Fibroblast of lung (primary cell): ENCODE results near the gene DCLK2. TPM values are rescaled to one million over a fixed set of nuclear protein-coding genes. Genes with fewer than 3 reads are reported as not detected.

ENCODE experiments used
- DNase-seq, 2 donors: peaks; one replicate each; pipeline versions ENCODE4 v3.0.0 to v3.0.0-alpha.2; 2010; ENCODE audit warnings: low read depth in 2 of 2
- H2AFZ ChIP-seq: 2 replicates; pipeline ENCODE4 v1.5.1; 2012; ENCODE audit warnings: low read length, control low read depth, inconsistent platforms
- H3K27ac ChIP-seq: 2 replicates; pipeline ENCODE4 v1.5.1; 2011; ENCODE audit warnings: low read length, control low read depth; ENCODE audit not compliant: insufficient read depth
- H3K27me3 ChIP-seq: 2 replicates; pipeline ENCODE4 v1.5.1; 2011; ENCODE audit warnings: mild to moderate bottlenecking, low read length; ENCODE audit not compliant: control insufficient read depth, insufficient read depth
- H3K36me3 ChIP-seq: 2 replicates; pipeline ENCODE4 v1.5.1; 2011; ENCODE audit warnings: low read length; ENCODE audit not compliant: control insufficient read depth, insufficient read depth
- H3K4me1 ChIP-seq: 2 replicates; pipeline ENCODE4 v1.5.1; 2011; ENCODE audit warnings: low read length; ENCODE audit not compliant: control insufficient read depth, insufficient read depth; ENCODE audit errors: extremely low read depth
- H3K4me2 ChIP-seq: 2 replicates; pipeline ENCODE4 v1.5.1; 2011; ENCODE audit warnings: low read length, control low read depth; ENCODE audit not compliant: insufficient read depth; ENCODE audit errors: extremely low read depth
- H3K4me3 ChIP-seq, 4 experiments: fragments of 200-600 bp in 1 of 4; sonication (generic) in 1 of 4; replicated peaks in 1 of 4; 2 replicates each; pipeline ENCODE4 v1.5.1; 2011 to 2016; ENCODE audit warnings: low read length in 4 of 4, low read depth in 3 of 4, mild to moderate bottlenecking in 3 of 4, control low read depth in 2 of 4, inconsistent platforms in 1 of 4, mixed read lengths in 1 of 4; ENCODE audit not compliant: insufficient read depth in 1 of 4; ENCODE audit errors: control extremely low read depth in 1 of 4
- H3K79me2 ChIP-seq: 2 replicates; pipeline ENCODE4 v1.5.1; 2012; ENCODE audit warnings: mild to moderate bottlenecking, low read length, inconsistent platforms; ENCODE audit not compliant: control insufficient read depth, insufficient read depth
- H3K9ac ChIP-seq: 2 replicates; pipeline ENCODE4 v1.5.1; 2011; ENCODE audit warnings: mild to moderate bottlenecking, low read length, control low read depth; ENCODE audit not compliant: insufficient read depth
- H3K9me3 ChIP-seq: 2 replicates; pipeline ENCODE4 v1.5.1; 2012; ENCODE audit warnings: low read depth, low read length; ENCODE audit not compliant: control insufficient read depth, insufficient read depth
- H4K20me1 ChIP-seq: 2 replicates; pipeline ENCODE4 v1.5.1; 2011; ENCODE audit warnings: low read length; ENCODE audit not compliant: control insufficient read depth, insufficient read depth; ENCODE audit errors: extremely low read depth
- EZH2 ChIP-seq: IDR thresholded peaks from 2 replicates; pipeline ENCODE4 v1.5.1; 2012; ENCODE audit warnings: low read length, control low read depth, mild to moderate bottlenecking; ENCODE audit errors: missing control alignments
- polyA plus RNA-seq, 2 donors: library from polyadenylated mRNA; depleted of rRNA in 1 of 2; stranded (reverse) in 1 of 2; unstranded in 1 of 2; fragments of >200 nt; gene quantifications; 2 replicates each; pipeline ENCODE4 v1.2.1, GENCODE V29; 2011 to 2012; ENCODE audit warnings: missing spikeins in 1 of 2
- total RNA-seq: library from RNA; depleted of rRNA; stranded (reverse); fragments of >200 nt; gene quantifications from 2 replicates; pipeline ENCODE4 v1.2.1, GENCODE V29; 2014
- TF ChIP-seq, protein P1 (sequence below), 2 donors: IDR thresholded peaks in 1 of 2; conservative IDR thresholded peaks in 1 of 2; 1 replicate in 1 of 2; 2 replicates in 1 of 2; pipeline ENCODE4 v1.5.1; 2011 to 2012; ENCODE audit warnings: low read length in 2 of 2, control low read depth in 1 of 2, inconsistent platforms in 1 of 2, low read depth in 1 of 2, mild to moderate bottlenecking in 1 of 2

DCLK2 gene
- total and polyA plus RNA-seq, 2 donors (not counting 1 experiment from before 2014, with no cell fraction given): 3.8 to 14.0 TPM

DNA sequence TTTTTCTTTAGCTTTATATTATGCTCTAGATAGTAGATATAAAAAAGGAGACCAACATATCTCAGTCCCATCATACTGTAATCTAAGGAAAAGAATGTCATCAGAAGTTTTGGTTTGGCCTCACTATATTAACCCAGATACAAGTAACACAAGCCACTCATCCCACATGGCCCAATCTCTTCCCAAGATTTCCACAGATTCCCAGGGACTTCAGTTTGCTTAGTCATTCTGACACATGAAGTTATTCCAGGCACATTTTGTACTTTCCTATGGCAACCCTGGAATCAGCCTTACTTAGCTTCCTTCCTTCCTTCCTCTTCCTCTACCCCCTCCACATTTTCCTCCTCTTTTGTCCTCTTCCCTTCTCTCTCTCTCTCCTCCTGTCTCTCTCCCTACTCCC lies 21.7 kb upstream of the DCLK2 start:
- no peak for TF ChIP-seq EZH2
- H3K36me3 ChIP-seq: no peaks in the 10 kb centered on the region
- DNase-seq: peak; percentile 22 to 70
- H3K4me1 ChIP-seq: no peaks in the 10 kb centered on the region
- no peak overlapping the region for H3K27ac ChIP-seq
- no peak overlapping the region for H3K4me3 ChIP-seq
- no peak overlapping the region for H3K9ac ChIP-seq
- no peak overlapping the region for H2AFZ ChIP-seq
- no peaks in the 10 kb centered on the region for H3K9me3 ChIP-seq
- no peaks in the 10 kb centered on the region for H3K79me2 ChIP-seq
- no peaks in the 10 kb centered on the region for H3K27me3 ChIP-seq
- no peaks in the 10 kb centered on the region for H4K20me1 ChIP-seq
- H3K4me2 ChIP-seq: no peak overlapping the region

DNA sequence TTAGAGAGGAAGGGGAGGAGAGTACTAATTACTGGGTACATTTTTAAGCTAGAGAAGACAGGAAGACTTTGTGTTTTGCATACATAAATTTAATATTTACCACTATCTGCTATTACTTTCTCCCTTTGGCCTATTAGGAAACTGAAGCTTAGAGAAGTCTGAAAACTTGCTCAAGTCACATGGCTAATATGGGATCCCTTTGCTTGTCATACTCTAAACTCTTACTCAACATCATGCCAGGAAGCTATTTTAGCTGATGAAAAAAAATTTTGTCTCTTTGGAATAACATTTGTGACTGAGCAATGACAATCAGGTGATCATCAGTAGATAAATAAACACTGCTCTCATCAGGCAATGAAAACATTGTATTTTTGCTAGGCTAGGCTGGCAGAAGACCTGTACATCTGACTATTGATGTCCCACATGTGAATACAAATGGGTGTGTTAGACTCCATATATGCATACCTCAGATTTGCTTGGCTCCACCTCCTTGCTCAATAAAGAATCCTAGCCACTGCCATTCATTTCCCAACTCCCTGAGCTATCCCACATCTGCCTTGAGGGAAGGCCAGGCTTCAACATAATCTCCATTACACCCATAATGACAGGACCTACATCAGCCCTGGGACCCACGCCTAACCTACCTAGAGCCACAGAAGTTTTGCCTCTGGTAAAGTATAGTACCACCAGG lies 17.0 kb upstream of the DCLK2 start:
- H3K27me3 ChIP-seq: no peaks in the 10 kb centered on the region
- no peaks in the 10 kb centered on the region for H3K4me1 ChIP-seq
- no peaks in the 10 kb centered on the region for H4K20me1 ChIP-seq
- H3K4me2 ChIP-seq: no peak overlapping the region
- H2AFZ ChIP-seq: no peak overlapping the region
- no peak overlapping the region for H3K4me3 ChIP-seq
- no peaks in the 10 kb centered on the region for H3K9me3 ChIP-seq
- H3K36me3 ChIP-seq: no peaks in the 10 kb centered on the region
- no peak for DNase-seq
- no peak overlapping the region for H3K9ac ChIP-seq
- H3K79me2 ChIP-seq: no peaks in the 10 kb centered on the region
- TF ChIP-seq, protein P1, sequence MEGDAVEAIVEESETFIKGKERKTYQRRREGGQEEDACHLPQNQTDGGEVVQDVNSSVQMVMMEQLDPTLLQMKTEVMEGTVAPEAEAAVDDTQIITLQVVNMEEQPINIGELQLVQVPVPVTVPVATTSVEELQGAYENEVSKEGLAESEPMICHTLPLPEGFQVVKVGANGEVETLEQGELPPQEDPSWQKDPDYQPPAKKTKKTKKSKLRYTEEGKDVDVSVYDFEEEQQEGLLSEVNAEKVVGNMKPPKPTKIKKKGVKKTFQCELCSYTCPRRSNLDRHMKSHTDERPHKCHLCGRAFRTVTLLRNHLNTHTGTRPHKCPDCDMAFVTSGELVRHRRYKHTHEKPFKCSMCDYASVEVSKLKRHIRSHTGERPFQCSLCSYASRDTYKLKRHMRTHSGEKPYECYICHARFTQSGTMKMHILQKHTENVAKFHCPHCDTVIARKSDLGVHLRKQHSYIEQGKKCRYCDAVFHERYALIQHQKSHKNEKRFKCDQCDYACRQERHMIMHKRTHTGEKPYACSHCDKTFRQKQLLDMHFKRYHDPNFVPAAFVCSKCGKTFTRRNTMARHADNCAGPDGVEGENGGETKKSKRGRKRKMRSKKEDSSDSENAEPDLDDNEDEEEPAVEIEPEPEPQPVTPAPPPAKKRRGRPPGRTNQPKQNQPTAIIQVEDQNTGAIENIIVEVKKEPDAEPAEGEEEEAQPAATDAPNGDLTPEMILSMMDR (conservative IDR thresholded peaks at IDR 0.05 in 1 of 2, IDR thresholded peaks at IDR 0.05 in 1 of 2; ENCODE audit: low read depth in 1 of 2, low read length in 2 of 2): no peak
- no peak for TF ChIP-seq EZH2
- no peak overlapping the region for H3K27ac ChIP-seq

GRCh38 chr4:150063128-150063527 lies 15.1 kb upstream of the DCLK2 start:
- Histone ChIP-seq H4K20me1 (no peaks in the 10 kb centered on the region), H3K9me3 (no peaks in the 10 kb centered on the region), H3K27me3 (no peaks in the 10 kb centered on the region), H2AFZ (no peak overlapping the region), H3K36me3 (no peaks in the 10 kb centered on the region), H3K27ac (no peak overlapping the region), H3K4me2 (no peak overlapping the region), H3K4me1 (no peaks in the 10 kb centered on the region), H3K79me2 (no peaks in the 10 kb centered on the region), H3K4me3 (no peak overlapping the region), H3K9ac (no peak overlapping the region)
- TF ChIP-seq EZH2: no peak
- TF ChIP-seq, protein P1 (conservative IDR thresholded peaks at IDR 0.05 in 1 of 2, IDR thresholded peaks at IDR 0.05 in 1 of 2; ENCODE audit: low read depth in 1 of 2, low read length in 2 of 2): no peak
- peak in 1 of 2 donors; percentile 18 for DNase-seq
